Measurements from ENCODE around the gene AZI2.

- no peak for TF ChIP-seq CTCF (IDR thresholded peaks at IDR 0.05)
- TF ChIP-seq EZH2 (IDR thresholded peaks at IDR 0.05): no peak
These were observed 26.2 kb downstream of the AZI2 start for GRCh38 chr3:28322464-28322863.
